Coronary artery (tissue), 2 donors: ENCODE data around the gene TRAT1.

ENCODE experiments used
- DNase-seq: peaks from one replicate; pipeline ENCODE4 v3.0.0-alpha.2; 2017; ENCODE audit warnings: low spot score
- H3K27ac ChIP-seq, 2 donors: fragments of 200-600 bp; sonication (generic); one replicate each; pipeline ENCODE4 v1.5.1; 2016 to 2019
- H3K4me3 ChIP-seq: fragments of 200-600 bp; sonication (generic); 2 replicates; pipeline ENCODE4 v1.5.1; 2016; ENCODE audit warnings: mild to moderate bottlenecking, moderate library complexity
- CTCF ChIP-seq: fragments of 200-600 bp; sonication (generic); IDR thresholded peaks from one replicate; pipeline ENCODE4 v1.5.1; 2019; ENCODE audit warnings: antibody characterized with exemption

Gene TRAT1

GRCh38 chr3:108847187-108847586 lies 24.6 kb downstream of the TRAT1 start:
- Histone ChIP-seq H3K4me3 (no peak overlapping the region), H3K27ac (no peak overlapping the region)
- TF ChIP-seq CTCF: no peak
- no peak for DNase-seq

- TF ChIP-seq CTCF: no peak
- no peak overlapping the region for H3K27ac ChIP-seq
- no peak overlapping the region for H3K4me3 ChIP-seq
- no peak for DNase-seq
Observed at GRCh38 chr3:108849075-108849474, 26.5 kb downstream of the TRAT1 start.

- DNase-seq: no peak
- TF ChIP-seq CTCF: no peak
- H3K27ac ChIP-seq: no peak overlapping the region
- no peak overlapping the region for H3K4me3 ChIP-seq
Observed at GRCh38 chr3:108861401-108861800, 38.8 kb downstream of the TRAT1 start.

- H3K27ac ChIP-seq: no peak overlapping the region
- no peak for TF ChIP-seq CTCF
- no peak for DNase-seq
- H3K4me3 ChIP-seq: no peak overlapping the region
Observed at GRCh38 chr3:108862865-108863798, 40.5 kb downstream of the TRAT1 start.

GRCh38 chr3:108863799-108864135 lies 41.2 kb downstream of the TRAT1 start:
- Histone ChIP-seq H3K27ac (no peak overlapping the region), H3K4me3 (no peak overlapping the region)
- TF ChIP-seq CTCF: no peak
- DNase-seq: no peak

- no peak for DNase-seq
- Histone ChIP-seq H3K4me3 (no peak overlapping the region), H3K27ac (no peak overlapping the region)
- no peak for TF ChIP-seq CTCF
Observed at GRCh38 chr3:108877901-108878300, 55.3 kb downstream of the TRAT1 start.

- Histone ChIP-seq H3K27ac (no peak overlapping the region), H3K4me3 (no peak overlapping the region)
- no peak for TF ChIP-seq CTCF
- no peak for DNase-seq
Observed at GRCh38 chr3:108879915-108880314, 57.3 kb downstream of the TRAT1 start.
